Measurements from ENCODE around the gene FBXW5. TPM values are rescaled to one million over a fixed set of nuclear protein-coding genes. Genes with fewer than 3 reads are reported as not detected.

Gene FBXW5
- total RNA-seq, 1 donor from 2014 or later: 81.5 TPM

GRCh38 chr9:136890661-136891060 is 53.9 kb downstream of the FBXW5 start:
- ChIA-PET CTCF (interaction anchor here (0.7 kb wide), 1 partner anchor 14 kb away, joined by 3 read pairs; no protein-coding TSS in a partner anchor), POLR2A (interaction anchor here (0.7 kb wide), 1 partner anchor 29 kb away, joined by 5 read pairs; no protein-coding TSS in a partner anchor)
- no peaks in the 10 kb centered on the region for H3K9me3 Mint-ChIP-seq
- ATAC-seq (ENCODE audit: low read depth): no peak
- peaks cover 34% of the 10 kb centered on the region for H3K4me1 Mint-ChIP-seq
- H3K36me3 Mint-ChIP-seq (ENCODE audit: low read depth): peaks cover 49% of the 10 kb centered on the region
- no peak overlapping the region for H3K27ac Mint-ChIP-seq
- intact Hi-C loops (cut with micrococcal nuclease): no loop called here
- DNase-seq: no peak
- no peaks in the 10 kb centered on the region for H3K27me3 Mint-ChIP-seq
- TF ChIP-seq CTCF (IDR thresholded peaks at IDR 0.05): no peak
- no peak overlapping the region for H3K4me3 Mint-ChIP-seq

Other genes starting within 250 kb of the FBXW5 start
- 1.5 and 2.2 TPM in 2 replicates for gene DIPK1B, start 232.2 kb downstream of the FBXW5 start, total RNA-seq
- gene LCN10, start 201.8 kb downstream of the FBXW5 start, total RNA-seq: 13.7 and 15.9 TPM in 2 replicates
- not detected in 2 replicates for gene LCN6, start 196.2 kb downstream of the FBXW5 start, total RNA-seq
- gene LCN8, start 186.5 kb downstream of the FBXW5 start, total RNA-seq: 5.3 and 6.9 TPM in 2 replicates
- gene LCN15, start 180.2 kb downstream of the FBXW5 start, total RNA-seq: not detected in 2 replicates
- gene TMEM141, start 153.4 kb downstream of the FBXW5 start, total RNA-seq: 34.9 and 35.8 TPM in 2 replicates
- gene CCDC183, start 148.4 kb downstream of the FBXW5 start, total RNA-seq: not detected in 2 replicates
- gene RABL6, start 136.8 kb downstream of the FBXW5 start, total RNA-seq: 70.1 and 75.0 TPM in 2 replicates
- gene AJM1, start 102.3 kb downstream of the FBXW5 start, total RNA-seq: 1.0 and 1.6 TPM in 2 replicates
- 58.8 and 64.6 TPM in 2 replicates for gene PHPT1, start 95.3 kb downstream of the FBXW5 start, total RNA-seq
- 5.2 and 6.1 TPM in 2 replicates for gene MAMDC4, start 92.4 kb downstream of the FBXW5 start, total RNA-seq
- gene EDF1, start 78.4 kb downstream of the FBXW5 start, total RNA-seq: 282 and 298 TPM in 2 replicates
- gene TRAF2, start 58.2 kb downstream of the FBXW5 start, total RNA-seq: 49.7 and 58.2 TPM in 2 replicates
- 0.69 and 3.4 TPM in 2 replicates for gene C8G, start 505 bp upstream of the FBXW5 start, total RNA-seq
- gene LCN12, start 7.5 kb upstream of the FBXW5 start, total RNA-seq: 2.4 TPM in 2 replicates
- gene PTGDS, start 32.8 kb upstream of the FBXW5 start, total RNA-seq: not detected in 2 replicates
- gene LCNL1, start 38.3 kb upstream of the FBXW5 start, total RNA-seq: not detected in 2 replicates
- gene PAXX, start 47.7 kb upstream of the FBXW5 start, total RNA-seq: 43.4 and 47.8 TPM in 2 replicates
- gene CLIC3, start 51.8 kb upstream of the FBXW5 start, total RNA-seq: not detected in 2 replicates
- gene ABCA2, start 83.5 kb upstream of the FBXW5 start, total RNA-seq: 4.5 and 7.5 TPM in 2 replicates
- gene FUT7, start 87.3 kb upstream of the FBXW5 start, total RNA-seq: 3.9 and 5.0 TPM in 2 replicates
- 0.18 TPM in 1 of 2 replicates, not detected in the other for gene NPDC1, start 101.4 kb upstream of the FBXW5 start, total RNA-seq
- not detected in 2 replicates for gene ENTPD2, start 109.3 kb upstream of the FBXW5 start, total RNA-seq
- 0.80 and 0.81 TPM in 2 replicates for gene SAPCD2, start 125.8 kb upstream of the FBXW5 start, total RNA-seq
- gene UAP1L1, start 132.8 kb upstream of the FBXW5 start, total RNA-seq: 13.4 and 17.2 TPM in 2 replicates
- 33.6 and 37.7 TPM in 2 replicates for gene MAN1B1, start 142.2 kb upstream of the FBXW5 start, total RNA-seq
- gene DPP7, start 170.0 kb upstream of the FBXW5 start, total RNA-seq: 254 and 259 TPM in 2 replicates
- gene GRIN1, start 194.4 kb upstream of the FBXW5 start, total RNA-seq: 0.22 TPM in 1 of 2 replicates, not detected in the other
- 0.31 TPM in 1 of 2 replicates, not detected in the other for gene LRRC26, start 225.3 kb upstream of the FBXW5 start, total RNA-seq
- not detected in 2 replicates for gene TMEM210, start 227.3 kb upstream of the FBXW5 start, total RNA-seq
- 75.7 and 93.9 TPM in 2 replicates for gene ANAPC2, start 243.8 kb upstream of the FBXW5 start, total RNA-seq
- 71.9 and 76.8 TPM in 2 replicates for gene SSNA1, start 243.9 kb upstream of the FBXW5 start, total RNA-seq